Trophoblast cell (in vitro differentiated cells and primary cell): ENCODE results near the gene PRAF2.

Source experiments
- DNase-seq, 2 donors: peaks; one replicate each; pipeline ENCODE4 v3.0.0-alpha.2; 2016
- H2AFZ ChIP-seq: 2 replicates; pipeline ENCODE4 v1.6.1; 2013; ENCODE audit warnings: low read length, moderate library complexity, mild to moderate bottlenecking; ENCODE audit not compliant: insufficient read depth, poor library complexity
- H2AK5ac ChIP-seq: 2 replicates; pipeline ENCODE4 v1.6.1; 2013; ENCODE audit warnings: mild to moderate bottlenecking, low read length
- H2BK120ac ChIP-seq: 2 replicates; pipeline ENCODE4 v1.6.1; 2013; ENCODE audit warnings: low read length, mild to moderate bottlenecking, moderate library complexity; ENCODE audit not compliant: insufficient read depth, poor library complexity
- H2BK12ac ChIP-seq: 2 replicates; pipeline ENCODE4 v1.6.1; 2013; ENCODE audit warnings: mild to moderate bottlenecking, low read length, moderate library complexity
- H2BK5ac ChIP-seq: 2 replicates; pipeline ENCODE4 v1.6.1; 2013; ENCODE audit warnings: low read length, low read depth, moderate library complexity, mild to moderate bottlenecking; ENCODE audit not compliant: poor library complexity
- H3K14ac ChIP-seq: 2 replicates; pipeline ENCODE4 v1.6.1; 2013; ENCODE audit warnings: mild to moderate bottlenecking, low read length
- H3K18ac ChIP-seq: 2 replicates; pipeline ENCODE4 v1.6.1; 2013; ENCODE audit warnings: mild to moderate bottlenecking, low read length
- H3K23ac ChIP-seq: 2 replicates; pipeline ENCODE4 v1.6.1; 2013; ENCODE audit warnings: low read length
- H3K27ac ChIP-seq: 2 replicates; pipeline ENCODE4 v1.5.1; 2013; ENCODE audit warnings: low read depth, mild to moderate bottlenecking, inconsistent platforms, low read length, moderate library complexity
- H3K27me3 ChIP-seq: 2 replicates; pipeline ENCODE4 v1.6.1; 2013; ENCODE audit warnings: inconsistent platforms, mild to moderate bottlenecking, low read length, moderate library complexity; ENCODE audit not compliant: insufficient read depth
- H3K36me3 ChIP-seq, 2 experiments: 1 replicate in 1 of 2; 2 replicates in 1 of 2; pipeline ENCODE4 v1.6.1; 2013; ENCODE audit warnings: low read length in 2 of 2, mild to moderate bottlenecking in 2 of 2, moderate library complexity in 1 of 2; ENCODE audit not compliant: insufficient read depth in 2 of 2, control insufficient read depth in 1 of 2
- H3K4ac ChIP-seq: 2 replicates; pipeline ENCODE4 v1.6.1; 2013; ENCODE audit warnings: low read depth, mild to moderate bottlenecking, low read length, moderate library complexity
- H3K4me1 ChIP-seq, 2 experiments: 1 replicate in 1 of 2; 2 replicates in 1 of 2; pipeline ENCODE4 v1.6.1; 2013; ENCODE audit warnings: low read length in 2 of 2, mild to moderate bottlenecking in 2 of 2, moderate library complexity in 1 of 2; ENCODE audit not compliant: insufficient read depth in 2 of 2, control insufficient read depth in 1 of 2
- H3K4me2 ChIP-seq: 2 replicates; pipeline ENCODE4 v1.6.1; 2013; ENCODE audit warnings: inconsistent platforms, mild to moderate bottlenecking, low read length, moderate library complexity
- H3K4me3 ChIP-seq: 2 replicates; pipeline ENCODE4 v1.5.1; 2013; ENCODE audit warnings: mild to moderate bottlenecking, low read depth, low read length, inconsistent platforms
- H3K79me1 ChIP-seq: one replicate; pipeline ENCODE4 v1.6.1; 2013; ENCODE audit warnings: low read length
- H3K79me2 ChIP-seq: 2 replicates; pipeline ENCODE4 v1.6.1; 2013; ENCODE audit warnings: low read length, mild to moderate bottlenecking; ENCODE audit not compliant: control insufficient read depth, insufficient read depth, poor library complexity
- H3K9ac ChIP-seq: 2 replicates; pipeline ENCODE4 v1.6.1; 2013; ENCODE audit warnings: mild to moderate bottlenecking, low read length
- H3K9me3 ChIP-seq: 2 replicates; pipeline ENCODE4 v1.6.1; 2013; ENCODE audit warnings: low read depth, mild to moderate bottlenecking, control low read depth, inconsistent platforms, low read length; ENCODE audit not compliant: insufficient read depth
- H4K12ac ChIP-seq: 2 replicates; pipeline ENCODE4 v1.6.1; 2013; ENCODE audit warnings: low read depth, mild to moderate bottlenecking, low read length, moderate library complexity
- H4K8ac ChIP-seq: 2 replicates; pipeline ENCODE4 v1.6.1; 2013; ENCODE audit warnings: low read depth, mild to moderate bottlenecking, low read length, moderate library complexity
- H4K91ac ChIP-seq: one replicate; pipeline ENCODE4 v1.6.1; 2013; ENCODE audit warnings: low read depth, mild to moderate bottlenecking, low read length, moderate library complexity
- WGBS: extraction: QIAGEN DNeasy Blood & Tissue Kit; methylation state at CpG from one replicate; pipeline ENCODE4 v1.1.7; 2013; ENCODE audit warnings: missing lambda C conversion rate; ENCODE audit not compliant: insufficient read length, insufficient coverage; ENCODE audit errors: extremely low coverage; 5-methylcytosine and 5-hydroxymethylcytosine counted together

The PRAF2 gene

GRCh38 chrX:49075347-49075746 lies 1.5 kb upstream of the PRAF2 start:
- no peak overlapping the region for H2BK120ac ChIP-seq
- no peak overlapping the region for H2BK5ac ChIP-seq
- H3K27ac ChIP-seq: no peak overlapping the region
- peaks cover 15% of the 10 kb centered on the region for H3K79me1 ChIP-seq
- H4K91ac ChIP-seq: no peak overlapping the region
- no peak overlapping the region for H3K14ac ChIP-seq
- DNase-seq: no peak
- H3K23ac ChIP-seq: no peak overlapping the region
- no peak overlapping the region for H3K4me2 ChIP-seq
- H3K79me2 ChIP-seq: peaks cover 5% of the 10 kb centered on the region
- no peak overlapping the region for H2BK12ac ChIP-seq
- no peak overlapping the region for H4K12ac ChIP-seq
- no peaks in the 10 kb centered on the region for H3K9me3 ChIP-seq
- H3K4me3 ChIP-seq: no peak overlapping the region
- H2AK5ac ChIP-seq: no peak overlapping the region
- no peak overlapping the region for H3K9ac ChIP-seq
- WGBS: no CpG with 5 or more reads among the region's 13 CpGs
- peaks cover 20 to 35% of the 10 kb centered on the region in 2 experiments for H3K36me3 ChIP-seq
- H3K18ac ChIP-seq: no peak overlapping the region
- no peak overlapping the region for H2AFZ ChIP-seq
- H3K4me1 ChIP-seq: peaks cover 9 to 23% of the 10 kb centered on the region in 2 experiments
- H3K27me3 ChIP-seq: no peaks in the 10 kb centered on the region
- H4K8ac ChIP-seq: no peak overlapping the region
- H3K4ac ChIP-seq: no peak overlapping the region

- H3K27me3 ChIP-seq: no peaks in the 10 kb centered on the region
- no peak overlapping the region for H3K23ac ChIP-seq
- no peak overlapping the region for H2AK5ac ChIP-seq
- peaks cover 30 to 40% of the 10 kb centered on the region in 2 experiments for H3K36me3 ChIP-seq
- H4K12ac ChIP-seq: no peak overlapping the region
- no CpG with 5 or more reads among the region's 10 CpGs for WGBS
- no peak overlapping the region for H3K9ac ChIP-seq
- H2BK12ac ChIP-seq: no peak overlapping the region
- H3K4me3 ChIP-seq: no peak overlapping the region
- no peak overlapping the region for H3K18ac ChIP-seq
- H2BK120ac ChIP-seq: no peak overlapping the region
- peaks cover 2 to 15% of the 10 kb centered on the region in 2 experiments for H3K4me1 ChIP-seq
- H3K9me3 ChIP-seq: no peaks in the 10 kb centered on the region
- peak overlapping the region; percentile 83 for H3K4me2 ChIP-seq
- no peak overlapping the region for H3K4ac ChIP-seq
- H4K91ac ChIP-seq: no peak overlapping the region
- DNase-seq: no peak
- H4K8ac ChIP-seq: no peak overlapping the region
- H3K14ac ChIP-seq: no peak overlapping the region
- no peak overlapping the region for H3K27ac ChIP-seq
- H2BK5ac ChIP-seq: no peak overlapping the region
- H3K79me2 ChIP-seq: peaks cover 2% of the 10 kb centered on the region
- no peak overlapping the region for H2AFZ ChIP-seq
- H3K79me1 ChIP-seq: peaks cover 5% of the 10 kb centered on the region
Measured at GRCh38 chrX:49072712-49073095, 1.1 kb downstream of the PRAF2 start.

- Histone ChIP-seq H4K12ac (no peak overlapping the region), H3K18ac (no peak overlapping the region), H3K23ac (no peak overlapping the region), H3K4me1 (peaks cover 0 to 12% of the 10 kb centered on the region in 2 experiments), H3K4me2 (no peak overlapping the region), H3K4ac (no peak overlapping the region), H3K27ac (no peak overlapping the region), H2BK120ac (no peak overlapping the region), H3K36me3 (peaks cover 31 to 40% of the 10 kb centered on the region in 2 experiments), H4K8ac (no peak overlapping the region), H3K79me1 (peaks cover 5% of the 10 kb centered on the region), H3K4me3 (no peak overlapping the region), H3K14ac (no peak overlapping the region), H3K9me3 (no peaks in the 10 kb centered on the region), H2AK5ac (no peak overlapping the region), H4K91ac (no peak overlapping the region), H2BK12ac (no peak overlapping the region), H3K9ac (no peak overlapping the region), H3K79me2 (peaks cover 2% of the 10 kb centered on the region), H2BK5ac (no peak overlapping the region), H3K27me3 (no peaks in the 10 kb centered on the region), H2AFZ (no peak overlapping the region)
- no CpG with 5 or more reads among the region's 63 CpGs for WGBS
- DNase-seq: peak in 1 of 2 donors; percentile 32
Measured at GRCh38 chrX:49071877-49072711, 1.7 kb downstream of the PRAF2 start.

DNA sequence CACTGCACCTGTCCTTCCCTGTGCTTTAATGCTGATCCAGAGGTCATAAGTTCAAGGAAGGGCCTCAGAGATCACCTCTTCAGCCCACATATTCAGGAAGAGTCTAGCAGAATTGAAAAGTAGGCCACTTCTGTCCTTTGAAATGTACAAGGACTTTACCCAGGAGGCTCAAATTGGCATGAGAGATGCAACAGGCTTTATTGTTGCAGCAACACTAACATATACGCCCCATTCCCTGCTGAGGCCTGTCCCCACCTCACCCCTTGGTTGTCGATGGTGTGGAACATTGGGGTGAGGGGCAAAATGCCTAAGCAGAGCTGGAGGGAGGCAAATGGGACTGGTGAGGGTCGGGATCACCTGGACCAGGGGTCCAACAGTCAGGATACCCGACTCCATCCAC lies 2.8 kb downstream of the PRAF2 start:
- Histone ChIP-seq H3K23ac (no peak overlapping the region), H3K4me1 (peaks cover 0 to 10% of the 10 kb centered on the region in 2 experiments), H3K18ac (no peak overlapping the region), H4K8ac (no peak overlapping the region), H2BK120ac (no peak overlapping the region), H3K4ac (no peak overlapping the region), H3K27me3 (no peaks in the 10 kb centered on the region), H3K4me3 (no peak overlapping the region), H3K14ac (no peak overlapping the region), H3K9me3 (no peaks in the 10 kb centered on the region), H3K79me1 (peaks cover 5% of the 10 kb centered on the region), H3K79me2 (peaks cover 2% of the 10 kb centered on the region), H3K4me2 (no peak overlapping the region), H4K91ac (no peak overlapping the region), H2AK5ac (no peak overlapping the region), H4K12ac (no peak overlapping the region), H2AFZ (no peak overlapping the region), H2BK12ac (no peak overlapping the region), H3K27ac (no peak overlapping the region), H3K36me3 (peaks cover 31 to 40% of the 10 kb centered on the region in 2 experiments), H2BK5ac (no peak overlapping the region), H3K9ac (no peak overlapping the region)
- WGBS: no CpG with 5 or more reads among the region's 4 CpGs
- DNase-seq: no peak
